ENCODE measurements around the gene MAP1LC3A.

- no peak for TF ChIP-seq CTCF (IDR thresholded peaks at IDR 0.05; ENCODE audit: low read length)
- no peak for TF ChIP-seq EZH2 (optimal IDR thresholded peaks at IDR 0.05; ENCODE audit: low read depth, low read length)
- no peak for TF ChIP-seq EZH2phosphoT487 (IDR thresholded peaks at IDR 0.05; ENCODE audit: low read length)
Observed at GRCh38 chr20:34604980-34605788, 46.7 kb downstream of the MAP1LC3A start.
